ENCODE measurements around the gene C5orf46.

GRCh38 chr5:147859962-147860640, 46.2 kb downstream of the C5orf46 start:
- TF ChIP-seq CTCF (conservative IDR thresholded peaks at IDR 0.05; ENCODE audit: low read depth in 2 of 2) (no peak), REST (IDR thresholded peaks at IDR 0.05; ENCODE audit: unreplicated experiment) (no peak), POLR2AphosphoS5 (IDR thresholded peaks at IDR 0.05; ENCODE audit: low read depth) (peak; percentile 75), ZNF331 (CRISPR knock-in tag; IDR thresholded peaks at IDR 0.05; ENCODE audit: low read depth) (no peak), EZH2phosphoT487 (IDR thresholded peaks at IDR 0.05; ENCODE audit: unreplicated experiment) (no peak), ZNF114 (CRISPR knock-in tag; IDR thresholded peaks at IDR 0.05) (no peak), EZH2 (IDR thresholded peaks at IDR 0.05; ENCODE audit: low read depth, unreplicated experiment) (no peak), CREB1 (CRISPR knock-in tag; IDR thresholded peaks at IDR 0.05; ENCODE audit: low read depth) (no peak), STAT1 (IDR thresholded peaks at IDR 0.05; ENCODE audit: unreplicated experiment) (no peak)
- TF ChIP-seq, protein P1, sequence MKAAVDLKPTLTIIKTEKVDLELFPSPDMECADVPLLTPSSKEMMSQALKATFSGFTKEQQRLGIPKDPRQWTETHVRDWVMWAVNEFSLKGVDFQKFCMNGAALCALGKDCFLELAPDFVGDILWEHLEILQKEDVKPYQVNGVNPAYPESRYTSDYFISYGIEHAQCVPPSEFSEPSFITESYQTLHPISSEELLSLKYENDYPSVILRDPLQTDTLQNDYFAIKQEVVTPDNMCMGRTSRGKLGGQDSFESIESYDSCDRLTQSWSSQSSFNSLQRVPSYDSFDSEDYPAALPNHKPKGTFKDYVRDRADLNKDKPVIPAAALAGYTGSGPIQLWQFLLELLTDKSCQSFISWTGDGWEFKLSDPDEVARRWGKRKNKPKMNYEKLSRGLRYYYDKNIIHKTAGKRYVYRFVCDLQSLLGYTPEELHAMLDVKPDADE (IDR thresholded peaks at IDR 0.05) = no peak

All from GM23338 (cell line).